SH-SY5Y (cell line): ENCODE measurements around the gene XIAP.

Source experiments
- GATA2 ChIP-seq: IDR thresholded peaks from 2 replicates; pipeline ENCODE4 v1.6.1; 2011; ENCODE audit warnings: mild to moderate bottlenecking, low read depth, low read length
- GATA3 ChIP-seq: IDR thresholded peaks from 2 replicates; pipeline ENCODE4 v1.6.1; 2011; ENCODE audit warnings: low read depth, mild to moderate bottlenecking, low read length, moderate library complexity

XIAP gene

GRCh38 chrX:123859846-123860838 lies at the start of gene XIAP:
TSS of gene XIAP (plus strand) at chrX:123860053. CDS start at chrX:123885663, 25,610 bp downstream.
- TF ChIP-seq GATA3 (no peak), GATA2 (no peak)

- TF ChIP-seq GATA2 (no peak), GATA3 (no peak)
Observed at GRCh38 chrX:123814343-123814742, 45.5 kb upstream of the XIAP start.

- TF ChIP-seq GATA2 (no peak), GATA3 (no peak)
Observed at GRCh38 chrX:123817288-123817894, 42.5 kb upstream of the XIAP start.

- no peak for TF ChIP-seq GATA2
- TF ChIP-seq GATA3: no peak
Observed at GRCh38 chrX:123818243-123818642, 41.6 kb upstream of the XIAP start.

GRCh38 chrX:123822965-123823364 lies 36.9 kb upstream of the XIAP start:
- no peak for TF ChIP-seq GATA3
- TF ChIP-seq GATA2: no peak

- no peak for TF ChIP-seq GATA2
- no peak for TF ChIP-seq GATA3
Observed at GRCh38 chrX:123830309-123830708, 29.5 kb upstream of the XIAP start.

- TF ChIP-seq GATA2: no peak
- no peak for TF ChIP-seq GATA3
Observed at GRCh38 chrX:123833387-123833786, 26.5 kb upstream of the XIAP start.

GRCh38 chrX:123834116-123834515 lies 25.7 kb upstream of the XIAP start:
- TF ChIP-seq GATA3 (no peak), GATA2 (no peak)

- no peak for TF ChIP-seq GATA2
- no peak for TF ChIP-seq GATA3
Observed at GRCh38 chrX:123835661-123836371, 24.0 kb upstream of the XIAP start.

GRCh38 chrX:123846577-123847038 lies 13.2 kb upstream of the XIAP start:
- TF ChIP-seq GATA2 (no peak), GATA3 (no peak)

- TF ChIP-seq GATA3 (no peak), GATA2 (no peak)
Observed at GRCh38 chrX:123847056-123847455, 12.8 kb upstream of the XIAP start.

GRCh38 chrX:123849096-123849495 lies 10.8 kb upstream of the XIAP start:
- TF ChIP-seq GATA3 (no peak), GATA2 (no peak)

- TF ChIP-seq GATA2: no peak
Observed at GRCh38 chrX:123851079-123851478, 8.8 kb upstream of the XIAP start.

- TF ChIP-seq GATA3: no peak
- no peak for TF ChIP-seq GATA2
Observed at GRCh38 chrX:123854329-123854728, 5.5 kb upstream of the XIAP start.
